ENCODE results near the gene DMKN.

GRCh38 chr19:35447606-35448469, 65.6 kb downstream of the DMKN start, which contains the start of gene FFAR2:
- TF ChIP-seq SUZ12 (IDR thresholded peaks at IDR 0.05; ENCODE audit: extremely low read depth, insufficient read depth, insufficient read length), result no peak
- no peak for TF ChIP-seq YY1 (IDR thresholded peaks at IDR 0.05; ENCODE audit: insufficient read depth, insufficient read length)
- TF ChIP-seq ZNF274 (IDR thresholded peaks at IDR 0.05; ENCODE audit: low read depth, low read length), result no peak
